ENCODE data around the gene CCDC88C. TPM values are rescaled to one million over a fixed set of nuclear protein-coding genes. Genes with fewer than 3 reads are reported as not detected.
A peak's percentile ranks its signal among the peaks of the same experiment; 100 is the strongest.

Gene CCDC88C
- total and polyA plus RNA-seq, 12 donors = 2.2 to 8.4 (median 4.9) TPM

DNA sequence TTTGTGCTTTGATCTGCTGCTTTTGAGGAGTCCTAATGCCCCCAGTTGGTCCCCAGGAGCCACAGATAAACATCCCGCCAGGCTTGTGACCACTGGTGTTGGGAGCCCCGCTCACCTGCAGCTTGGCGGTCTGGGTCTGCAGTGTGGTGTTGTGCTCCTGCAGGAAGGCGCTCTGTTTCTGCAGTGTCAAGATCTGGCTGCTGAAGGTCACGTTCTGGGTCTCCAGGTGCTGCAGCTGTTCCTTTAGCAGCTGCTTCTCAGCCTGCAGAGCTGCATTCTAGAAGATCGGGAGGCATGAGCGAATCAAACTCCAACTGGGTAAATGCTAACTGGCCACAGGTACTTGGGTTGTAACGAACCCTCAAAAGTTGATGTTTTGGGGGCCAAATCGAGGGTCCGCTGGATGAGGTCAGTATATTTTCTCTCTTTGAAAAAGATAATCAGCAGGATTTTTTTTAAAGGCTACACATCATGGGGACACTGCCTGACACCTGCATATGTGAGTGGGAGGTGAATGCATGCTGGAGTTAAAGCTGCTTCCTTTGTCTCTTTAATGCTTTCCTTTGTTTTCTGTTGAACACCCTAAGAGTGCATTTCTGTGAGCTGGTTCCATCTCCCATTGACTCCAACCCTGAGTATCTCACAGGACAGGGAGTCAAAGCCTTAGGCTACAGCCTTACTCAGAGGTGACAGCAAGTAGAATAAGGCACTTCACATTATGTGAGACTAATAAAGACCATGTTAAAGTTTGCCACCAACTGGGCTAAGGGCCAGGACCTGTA lies 111.8 kb downstream of the CCDC88C start:
- peaks cover 2 to 17% (median 11%) of the 10 kb centered on the region in 9 donors for H3K4me1 ChIP-seq
- peaks cover 0 to 24% (median 0%) of the 10 kb centered on the region in 7 donors for H3K27me3 ChIP-seq
- TF ChIP-seq, protein P1, sequence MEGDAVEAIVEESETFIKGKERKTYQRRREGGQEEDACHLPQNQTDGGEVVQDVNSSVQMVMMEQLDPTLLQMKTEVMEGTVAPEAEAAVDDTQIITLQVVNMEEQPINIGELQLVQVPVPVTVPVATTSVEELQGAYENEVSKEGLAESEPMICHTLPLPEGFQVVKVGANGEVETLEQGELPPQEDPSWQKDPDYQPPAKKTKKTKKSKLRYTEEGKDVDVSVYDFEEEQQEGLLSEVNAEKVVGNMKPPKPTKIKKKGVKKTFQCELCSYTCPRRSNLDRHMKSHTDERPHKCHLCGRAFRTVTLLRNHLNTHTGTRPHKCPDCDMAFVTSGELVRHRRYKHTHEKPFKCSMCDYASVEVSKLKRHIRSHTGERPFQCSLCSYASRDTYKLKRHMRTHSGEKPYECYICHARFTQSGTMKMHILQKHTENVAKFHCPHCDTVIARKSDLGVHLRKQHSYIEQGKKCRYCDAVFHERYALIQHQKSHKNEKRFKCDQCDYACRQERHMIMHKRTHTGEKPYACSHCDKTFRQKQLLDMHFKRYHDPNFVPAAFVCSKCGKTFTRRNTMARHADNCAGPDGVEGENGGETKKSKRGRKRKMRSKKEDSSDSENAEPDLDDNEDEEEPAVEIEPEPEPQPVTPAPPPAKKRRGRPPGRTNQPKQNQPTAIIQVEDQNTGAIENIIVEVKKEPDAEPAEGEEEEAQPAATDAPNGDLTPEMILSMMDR (IDR thresholded peaks at IDR 0.05) = no peak
- no peak overlapping the region for H3K4me3 ChIP-seq
- no peaks in the 10 kb centered on the region for H3K9me3 ChIP-seq
- DNase-seq (no peak), ATAC-seq (no peak)
- H3K27ac ChIP-seq = no peak overlapping the region
- intact Hi-C loops (cut with DNase I) = no loop called here
- WGBS, 2 donors = 83 to 94% methylated on average over 10 of the region's 10 CpGs
- peaks cover 0 to 92% (median 0%) of the 10 kb centered on the region in 9 donors for H3K36me3 ChIP-seq

DNA sequence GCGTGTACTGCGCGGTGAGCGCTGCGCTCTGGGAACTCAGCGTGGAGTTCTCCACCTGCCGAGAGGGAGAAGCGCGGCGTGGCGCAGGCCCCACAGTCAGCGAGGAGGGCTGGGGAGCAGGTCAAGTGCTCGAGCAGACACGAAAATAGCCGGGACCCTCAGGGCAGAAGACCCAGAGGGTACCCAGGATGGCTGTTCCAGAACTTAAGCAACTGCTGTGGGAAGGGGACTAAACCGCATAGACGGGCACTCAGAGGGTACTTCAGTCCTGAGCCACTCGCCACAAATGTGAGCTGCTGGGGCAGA lies 113.7 kb downstream of the CCDC88C start:
- no peaks in the 10 kb centered on the region for H3K9me3 ChIP-seq
- H3K27ac ChIP-seq = peak overlapping the region in 6 of 10 donors; percentile 9 to 51 (median 24)
- DNase-seq (no peak), ATAC-seq (peak in 1 of 8 donors; percentile 14)
- H3K4me3 ChIP-seq = no peak overlapping the region
- TF ChIP-seq, protein P1 (IDR thresholded peaks at IDR 0.05) = no peak
- H3K27me3 ChIP-seq = peaks cover 0 to 29% (median 0%) of the 10 kb centered on the region in 7 donors
- H3K36me3 ChIP-seq = peaks cover 0 to 93% (median 0%) of the 10 kb centered on the region in 9 donors
- peaks cover 2 to 18% (median 9%) of the 10 kb centered on the region in 9 donors for H3K4me1 ChIP-seq
- WGBS, 2 donors = 55 to 68% methylated on average over 18 of the region's 18 CpGs
- intact Hi-C loops (cut with DNase I) = no loop called here

GRCh38 chr14:91303091-91303923 lies 114.3 kb downstream of the CCDC88C start:
- no peaks in the 10 kb centered on the region for H3K9me3 ChIP-seq
- ATAC-seq (peak; percentile 76 to 92 (median 90)), DNase-seq (peak; percentile 72 to 82)
- H3K27me3 ChIP-seq = peaks cover 0 to 25% (median 0%) of the 10 kb centered on the region in 7 donors
- TF ChIP-seq, protein P1 (IDR thresholded peaks at IDR 0.05) = no peak
- peaks cover 0 to 93% (median 0%) of the 10 kb centered on the region in 9 donors for H3K36me3 ChIP-seq
- H3K27ac ChIP-seq = peak overlapping the region in 8 of 10 donors; percentile 25 to 72 (median 42)
- no peak overlapping the region for H3K4me3 ChIP-seq
- WGBS, 2 donors = 29 to 35% methylated on average over 23 of the region's 23 CpGs
- intact Hi-C loops (cut with DNase I) = no loop called here
- peaks cover 2 to 24% (median 12%) of the 10 kb centered on the region in 9 donors for H3K4me1 ChIP-seq

DNA sequence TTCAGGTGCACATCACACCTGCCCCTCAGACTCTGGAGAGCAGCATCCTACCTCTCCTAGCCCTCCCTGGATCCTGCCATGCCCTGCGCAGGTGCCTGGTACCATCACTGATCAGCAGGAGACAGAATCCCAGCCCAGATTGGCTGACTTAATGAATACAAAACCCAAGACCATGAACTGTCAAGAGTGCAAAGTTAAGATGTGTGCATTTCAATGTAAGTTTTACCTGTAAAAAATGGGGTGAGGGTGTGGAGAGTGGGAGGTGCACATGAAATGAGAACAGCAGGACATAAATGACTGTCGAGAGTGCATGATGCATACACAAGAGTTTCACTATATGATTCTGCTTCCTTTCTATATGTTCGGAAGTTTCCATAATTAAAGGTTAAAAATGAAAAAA lies 115.2 kb downstream of the CCDC88C start:
- TF ChIP-seq, protein P1 (IDR thresholded peaks at IDR 0.05) = no peak
- peaks cover 0 to 25% (median 0%) of the 10 kb centered on the region in 7 donors for H3K27me3 ChIP-seq
- 85 to 86% methylated on average over 3 of the region's 3 CpGs for WGBS, 2 donors
- DNase-seq (no peak), ATAC-seq (no peak)
- H3K4me1 ChIP-seq = peaks cover 2 to 27% (median 13%) of the 10 kb centered on the region in 9 donors
- no peaks in the 10 kb centered on the region for H3K9me3 ChIP-seq
- peaks cover 0 to 93% (median 0%) of the 10 kb centered on the region in 9 donors for H3K36me3 ChIP-seq
- intact Hi-C loops (cut with DNase I) = no loop called here
- H3K4me3 ChIP-seq = no peak overlapping the region
- peak overlapping the region in 7 of 10 donors; percentile 26 to 72 (median 45) for H3K27ac ChIP-seq

Data from heart right ventricle (tissue), 16 donors.